H1 (cell line): ENCODE measurements around the gene FOXO6. TPM values are rescaled to one million over a fixed set of nuclear protein-coding genes. Genes with fewer than 3 reads are reported as not detected.

Experiments used
- CTCF ChIA-PET: fragments of 300-600 bp; sonication (Branson Sonifier 250); formaldehyde crosslinking; loops from one replicate; lab custom pipeline; 2021; ENCODE audit not compliant: partially characterized antibody; lab: Charles Lee
- POLR2A ChIA-PET: fragments of 300-600 bp; sonication (Branson Sonifier 250); formaldehyde crosslinking; loops from one replicate; lab custom pipeline; 2021; ENCODE audit warnings: inconsistent platforms; ENCODE audit not compliant: partially characterized antibody; lab: Charles Lee
- DNase-seq, 2 experiments: peaks; one replicate each; pipeline versions ENCODE4 v3.0.0 to v3.0.0-alpha.2; 2010 to 2022; ENCODE audit warnings: low spot score in 2 of 2, low read depth in 1 of 2, mixed read lengths in 1 of 2
- FAIRE-seq: peaks from 2 replicates; lab custom pipeline; 2011; peaks lifted over from hg19 to GRCh38; lab: Jason Lieb, UNC
- H2AFZ ChIP-seq: 2 replicates; pipeline ENCODE4 v1.8.1; 2012; ENCODE audit warnings: low read length, inconsistent platforms
- H2AK5ac ChIP-seq: 2 replicates; pipeline ENCODE4 v1.6.1; 2013; ENCODE audit warnings: low read depth, low read length
- H2BK120ac ChIP-seq: replicated peaks from 2 replicates; pipeline ENCODE3; 2013; ENCODE audit warnings: low read depth, low read length, inconsistent platforms
- H2BK12ac ChIP-seq: 2 replicates; pipeline ENCODE4 v1.6.1; 2013; ENCODE audit warnings: low read depth, low read length
- H2BK15ac ChIP-seq: 2 replicates; pipeline ENCODE4 v1.6.1; 2013; ENCODE audit warnings: low read length
- H2BK20ac ChIP-seq: 2 replicates; pipeline ENCODE4 v1.6.1; 2013; ENCODE audit warnings: low read length
- H2BK5ac ChIP-seq: 2 replicates; pipeline ENCODE4 v1.6.1; 2013; ENCODE audit warnings: low read depth, low read length
- H3K14ac ChIP-seq: 2 replicates; pipeline ENCODE4 v1.6.1; 2013; ENCODE audit warnings: inconsistent platforms; ENCODE audit not compliant: insufficient read length
- H3K18ac ChIP-seq: 2 replicates; pipeline ENCODE4 v1.6.1; 2013; ENCODE audit warnings: low read length; ENCODE audit errors: extremely low read depth
- H3K23ac ChIP-seq: 2 replicates; pipeline ENCODE4 v1.6.1; 2013; ENCODE audit warnings: inconsistent platforms; ENCODE audit not compliant: insufficient read length
- H3K23me2 ChIP-seq: 2 replicates; pipeline ENCODE4 v1.6.1; 2013; ENCODE audit warnings: low read depth, low read length
- H3K27ac ChIP-seq: 2 replicates; pipeline ENCODE4 v1.6.1; 2011; ENCODE audit warnings: low read depth, low read length, inconsistent platforms
- H3K27me3 ChIP-seq, 4 experiments: replicated peaks in 1 of 4; 1 replicate in 1 of 4; 2 replicates in 3 of 4; pipeline versions ENCODE4 v1.6.1 to v1.8.1; 2011 to 2013; ENCODE audit warnings: low read length in 3 of 4, mild to moderate bottlenecking in 3 of 4, inconsistent platforms in 2 of 4, mixed read lengths in 2 of 4, moderate library complexity in 1 of 4; ENCODE audit not compliant: control insufficient read depth in 3 of 4, insufficient read depth in 3 of 4; ENCODE audit errors: extremely low read depth in 1 of 4
- H3K36me3 ChIP-seq, 4 experiments: 2 replicates each; pipeline versions ENCODE4 v1.6.1 to v1.8.1; 2011 to 2013; ENCODE audit warnings: mild to moderate bottlenecking in 4 of 4, low read length in 3 of 4, moderate library complexity in 2 of 4, control low read depth in 1 of 4, inconsistent platforms in 1 of 4; ENCODE audit not compliant: insufficient read depth in 4 of 4, control insufficient read depth in 2 of 4
- H3K4ac ChIP-seq: replicated peaks from 2 replicates; pipeline ENCODE3; 2013; ENCODE audit warnings: low read length, low read depth, mixed read lengths, inconsistent platforms; ENCODE audit not compliant: insufficient read length
- H3K4me1 ChIP-seq, 4 experiments: replicated peaks in 1 of 4; 1 replicate in 1 of 4; 2 replicates in 3 of 4; pipeline versions ENCODE4 v1.6.1 to v1.8.1; 2011 to 2013; ENCODE audit warnings: low read length in 3 of 4, inconsistent platforms in 2 of 4, mixed read lengths in 1 of 4; ENCODE audit not compliant: insufficient read depth in 4 of 4, control insufficient read depth in 3 of 4
- H3K4me2 ChIP-seq, 2 experiments: 2 replicates each; pipeline versions ENCODE4 v1.6.1 to v1.8.1; 2011 to 2013; ENCODE audit warnings: low read depth in 2 of 2, low read length in 2 of 2, control low read depth in 1 of 2, inconsistent platforms in 1 of 2, mild to moderate bottlenecking in 1 of 2; ENCODE audit not compliant: insufficient read depth in 1 of 2
- H3K4me3 ChIP-seq, 4 experiments: fragments of 200-600, 300-600 bp in 1 of 4; sonication (generic), shearing (Covaris generic), sonication (Bioruptor Twin) in 1 of 4; 2 replicates each; pipeline versions ENCODE4 v1.5.1 to v1.8.1; 2011 to 2016; ENCODE audit warnings: low read length in 4 of 4, low read depth in 3 of 4, control low read depth in 2 of 4, inconsistent platforms in 2 of 4, mild to moderate bottlenecking in 2 of 4, mixed read lengths in 1 of 4, moderate library complexity in 1 of 4; ENCODE audit not compliant: insufficient read depth in 2 of 4; ENCODE audit errors: extremely low read depth in 1 of 4
- H3K56ac ChIP-seq: replicated peaks from 2 replicates; pipeline ENCODE3; 2013; ENCODE audit warnings: low read depth, mild to moderate bottlenecking, mixed read lengths, low read length, inconsistent platforms; ENCODE audit not compliant: insufficient read length
- H3K79me1 ChIP-seq: 2 replicates; pipeline ENCODE4 v1.6.1; 2013; ENCODE audit warnings: low read depth, low read length, control low read depth
- H3K79me2 ChIP-seq, 2 experiments: 2 replicates each; pipeline versions ENCODE4 v1.6.1 to v1.8.1; 2012 to 2013; ENCODE audit warnings: low read length in 2 of 2, mild to moderate bottlenecking in 2 of 2, inconsistent platforms in 1 of 2; ENCODE audit not compliant: insufficient read depth in 2 of 2, control insufficient read depth in 1 of 2
- H3K9ac ChIP-seq, 4 experiments: replicated peaks in 1 of 4; 1 replicate in 1 of 4; 2 replicates in 3 of 4; pipeline versions ENCODE4 v1.6.1 to v1.8.1; 2011 to 2013; ENCODE audit warnings: low read depth in 3 of 4, low read length in 3 of 4, control low read depth in 2 of 4, mild to moderate bottlenecking in 2 of 4, moderate library complexity in 2 of 4, inconsistent platforms in 1 of 4; ENCODE audit errors: extremely low read depth in 1 of 4
- H3K9me3 ChIP-seq, 2 experiments: 2 replicates each; pipeline versions ENCODE4 v1.6.1 to v1.8.1; 2012 to 2013; ENCODE audit warnings: mild to moderate bottlenecking in 2 of 2, moderate library complexity in 2 of 2, control low read depth in 1 of 2, inconsistent platforms in 1 of 2, low read depth in 1 of 2, low read length in 1 of 2, mixed read lengths in 1 of 2; ENCODE audit not compliant: insufficient read depth in 2 of 2
- H4K20me1 ChIP-seq, 2 experiments: replicated peaks in 1 of 2; 2 replicates each; pipeline versions ENCODE3 to v1.8.1; 2011 to 2013; ENCODE audit warnings: inconsistent platforms in 2 of 2, low read length in 2 of 2, mild to moderate bottlenecking in 1 of 2; ENCODE audit not compliant: insufficient read depth in 2 of 2, control insufficient read depth in 1 of 2
- H4K5ac ChIP-seq: 2 replicates; pipeline ENCODE4 v1.6.1; 2013; ENCODE audit warnings: low read length, low read depth, mixed read lengths, inconsistent platforms; ENCODE audit not compliant: insufficient read length
- H4K8ac ChIP-seq: 2 replicates; pipeline ENCODE4 v1.8.0; 2013; ENCODE audit warnings: mild to moderate bottlenecking, moderate library complexity, low read length, inconsistent platforms; ENCODE audit not compliant: insufficient read depth; ENCODE audit errors: extremely low read depth
- H4K91ac ChIP-seq: replicated peaks from 2 replicates; pipeline ENCODE3; 2013; ENCODE audit warnings: low read length, mixed read lengths, inconsistent platforms; ENCODE audit not compliant: insufficient read length
- WGBS, 2 experiments: shearing (Covaris generic) in 1 of 2; methylation state at CpG; one replicate each; pipeline versions ENCODE4 v1.1.6 to v1.1.7; 2013 to 2015; ENCODE audit warnings: low lambda C conversion rate in 2 of 2, mixed read lengths in 2 of 2, inconsistent platforms in 1 of 2, low coverage in 1 of 2, missing lambda C conversion rate in 1 of 2; ENCODE audit not compliant: insufficient replicate concordance in 2 of 2, insufficient coverage in 1 of 2, insufficient read length in 1 of 2; ENCODE audit errors: extremely low coverage in 1 of 2, missing lambda C conversion rate in 1 of 2; 5-methylcytosine and 5-hydroxymethylcytosine counted together
- polyA plus RNA-seq, 7 experiments: library from polyadenylated mRNA; depleted of rRNA in 3 of 7; stranded (reverse) in 5 of 7; unstranded in 2 of 7; fragments of >200 nt in 5 of 7; fragments of 200-250 nt in 2 of 7; gene quantifications; 1 replicate in 5 of 7; 2 replicates in 1 of 7; 4 replicates in 1 of 7; pipeline versions ENCODE4 v1.2.1 to v1.2.3, GENCODE V29; 2011 to 2013; ENCODE audit warnings: missing spikeins in 2 of 7, mixed read lengths in 2 of 7
- total RNA-seq: library from RNA; stranded (reverse); fragmentation: NEBNext Ultra II Directional; extraction: Animal tissue kit (Norgen Biotek cat#: 25700); gene quantifications from 2 replicates; pipeline ENCODE4 v1.2.1, GENCODE V29; 2021

Gene FOXO6
- total and polyA plus RNA-seq, 2 of the 8 experiments (the other 6 are each of a cell fraction or from before 2014, with no cell fraction given): 0.59 to 3.0 TPM

DNA sequence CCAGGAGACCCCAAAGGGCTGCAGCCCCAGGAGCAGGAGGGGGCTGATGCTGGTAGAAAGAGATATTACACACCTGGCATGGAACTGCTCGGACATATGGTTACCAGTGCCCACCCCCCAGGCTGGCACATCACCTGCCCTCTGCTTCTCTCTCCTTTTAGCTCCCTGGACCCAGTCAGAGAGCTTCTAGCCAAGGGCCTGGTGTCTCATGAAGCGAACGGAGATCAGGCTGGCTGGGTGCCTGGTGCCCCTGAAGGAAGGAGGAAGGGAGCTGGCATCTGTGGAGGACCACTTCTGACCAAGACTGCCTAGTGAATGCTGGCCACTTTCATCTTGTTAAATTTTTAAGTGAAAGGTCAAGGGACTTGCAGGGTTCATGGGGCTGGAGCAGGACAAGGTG is 53.1 kb downstream of the FOXO6 start:
- peaks cover 0 to 2% (median 0%) of the 10 kb centered on the region in 4 experiments; a peak in 1 of 7 replicates for H3K27me3 ChIP-seq
- no peak overlapping the region for H3K9ac ChIP-seq
- H3K18ac ChIP-seq: no peak overlapping the region
- DNase-seq: no peak
- ChIA-PET POLR2A (interaction anchor here (0.8 to 1.4 kb wide), 6 partner anchors 8 to 54 kb away, joined by 3 to 4 read pairs (median 3); no protein-coding TSS in a partner anchor), CTCF (interaction anchor here (1.2 to 16.3 kb wide), 10 partner anchors 9 to 133 kb away, joined by 3 to 336 read pairs (median 67); partner anchors contain the start of gene FOXO6)
- H3K23me2 ChIP-seq: no peaks in the 10 kb centered on the region; the same call in 1 of the 2 replicates
- H3K14ac ChIP-seq: no peak overlapping the region
- no peak overlapping the region for H2BK120ac ChIP-seq
- no peak overlapping the region for H3K4me2 ChIP-seq
- no peak overlapping the region for H3K4me3 ChIP-seq
- H3K4ac ChIP-seq: no peak overlapping the region
- no peak overlapping the region for H3K56ac ChIP-seq
- H4K91ac ChIP-seq: no peak overlapping the region
- peaks cover 0 to 4% (median 1%) of the 10 kb centered on the region in 4 experiments; a peak in 2 of 7 replicates for H3K4me1 ChIP-seq
- no peaks in the 10 kb centered on the region for H3K36me3 ChIP-seq
- no peak overlapping the region for H4K5ac ChIP-seq
- 88% methylated on average over 3 of the region's 3 CpGs; no CpG with 5 or more reads in 1 of the 2 experiments for WGBS, 2 experiments
- H2AFZ ChIP-seq: no peak overlapping the region
- H4K20me1 ChIP-seq: no peaks in the 10 kb centered on the region
- no peak overlapping the region for H2BK20ac ChIP-seq
- no peaks in the 10 kb centered on the region for H3K79me1 ChIP-seq
- H3K79me2 ChIP-seq: no peaks in the 10 kb centered on the region
- peak overlapping the region; percentile 9; the same call in 1 of the 2 replicates for H4K8ac ChIP-seq
- no peak for FAIRE-seq
- H3K23ac ChIP-seq: no peak overlapping the region
- no peak overlapping the region for H2AK5ac ChIP-seq
- H2BK12ac ChIP-seq: no peak overlapping the region
- H3K9me3 ChIP-seq: no peaks in the 10 kb centered on the region
- no peak overlapping the region for H3K27ac ChIP-seq
- no peak overlapping the region for H2BK15ac ChIP-seq
- no peak overlapping the region for H2BK5ac ChIP-seq
